Measurements from ENCODE around the gene METTL5.

GRCh38 chr2:169838743-169839489, 14.2 kb upstream of the METTL5 start:
- TF ChIP-seq EZH2 (IDR thresholded peaks at IDR 0.05; ENCODE audit: insufficient read depth, low read length): no peak
- no peak for TF ChIP-seq CTCF (IDR thresholded peaks at IDR 0.05; ENCODE audit: insufficient read depth, low read depth, low read length)

Data from astrocyte (in vitro differentiated cells and primary cell).